ENCODE measurements around the gene MAPK1. TPM values are rescaled to one million over a fixed set of nuclear protein-coding genes. Genes with fewer than 3 reads are reported as not detected.

MAPK1 gene
- total RNA-seq, 6 donors from 2014 or later = 50.2 to 180 (median 65.9) TPM

DNA sequence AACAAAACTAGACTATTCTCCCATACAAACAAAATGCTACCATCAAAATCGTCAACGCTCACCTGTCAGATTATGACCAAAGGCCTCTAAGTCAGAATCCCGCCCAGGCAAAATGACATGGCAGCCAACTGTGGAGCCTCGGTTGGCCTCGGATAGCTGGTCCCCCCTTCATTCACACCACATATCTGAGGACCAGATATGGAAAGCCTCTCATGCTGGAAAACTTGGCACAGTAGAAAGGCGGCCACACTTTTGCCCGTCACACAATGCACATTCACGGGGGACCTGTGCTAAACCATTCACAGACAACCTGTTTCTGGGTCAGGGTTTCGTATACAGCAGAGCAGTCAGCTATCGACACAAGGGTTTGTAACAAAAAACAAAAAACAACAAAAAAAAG lies 11.2 kb downstream of the MAPK1 start:
- no peaks in the 10 kb centered on the region for H3K27me3 ChIP-seq
- H3K36me3 ChIP-seq = peaks cover 0 to 6% (median 3%) of the 10 kb centered on the region in 4 donors
- WGBS, 2 donors = 91 to 93% methylated on average over 10 of the region's 10 CpGs
- H3K4me1 ChIP-seq = peaks cover 53 to 79% (median 57%) of the 10 kb centered on the region in 4 donors
- H3K9me3 ChIP-seq = no peaks in the 10 kb centered on the region
- no peak overlapping the region for H3K4me3 ChIP-seq
- no peak for ATAC-seq (ENCODE audit: low FRiP score in 2 of 2)
- TF ChIP-seq EP300 (IDR thresholded peaks at IDR 0.05) (no peak), POLR2AphosphoS5 (IDR thresholded peaks at IDR 0.05) (no peak), POLR2A (IDR thresholded peaks at IDR 0.05) (no peak)
- TF ChIP-seq, protein P1, sequence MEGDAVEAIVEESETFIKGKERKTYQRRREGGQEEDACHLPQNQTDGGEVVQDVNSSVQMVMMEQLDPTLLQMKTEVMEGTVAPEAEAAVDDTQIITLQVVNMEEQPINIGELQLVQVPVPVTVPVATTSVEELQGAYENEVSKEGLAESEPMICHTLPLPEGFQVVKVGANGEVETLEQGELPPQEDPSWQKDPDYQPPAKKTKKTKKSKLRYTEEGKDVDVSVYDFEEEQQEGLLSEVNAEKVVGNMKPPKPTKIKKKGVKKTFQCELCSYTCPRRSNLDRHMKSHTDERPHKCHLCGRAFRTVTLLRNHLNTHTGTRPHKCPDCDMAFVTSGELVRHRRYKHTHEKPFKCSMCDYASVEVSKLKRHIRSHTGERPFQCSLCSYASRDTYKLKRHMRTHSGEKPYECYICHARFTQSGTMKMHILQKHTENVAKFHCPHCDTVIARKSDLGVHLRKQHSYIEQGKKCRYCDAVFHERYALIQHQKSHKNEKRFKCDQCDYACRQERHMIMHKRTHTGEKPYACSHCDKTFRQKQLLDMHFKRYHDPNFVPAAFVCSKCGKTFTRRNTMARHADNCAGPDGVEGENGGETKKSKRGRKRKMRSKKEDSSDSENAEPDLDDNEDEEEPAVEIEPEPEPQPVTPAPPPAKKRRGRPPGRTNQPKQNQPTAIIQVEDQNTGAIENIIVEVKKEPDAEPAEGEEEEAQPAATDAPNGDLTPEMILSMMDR (IDR thresholded peaks at IDR 0.05) = no peak
- H3K27ac ChIP-seq = peak overlapping the region in 1 of 4 donors; percentile 76
- DNase-seq = no peak

DNA sequence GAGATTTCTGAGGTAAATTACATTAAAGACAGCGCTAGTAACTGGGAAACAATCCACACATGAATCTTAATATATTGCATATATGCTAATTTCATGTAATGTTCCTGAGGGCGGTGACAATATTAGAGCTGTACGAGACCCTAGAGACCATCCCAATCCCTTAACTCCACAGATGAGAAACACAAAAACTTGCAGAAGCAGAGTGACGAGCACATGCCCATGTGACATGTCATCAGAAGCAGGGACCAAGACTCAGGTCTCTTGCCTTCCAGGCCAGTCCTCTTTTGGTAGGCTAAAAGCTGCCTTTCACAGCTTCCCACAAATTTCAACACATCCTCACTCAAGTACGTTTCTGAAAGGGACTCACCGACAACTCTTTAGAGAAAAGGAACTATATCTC lies 11.8 kb downstream of the MAPK1 start:
- Histone ChIP-seq H3K9me3 (no peaks in the 10 kb centered on the region), H3K27ac (peak overlapping the region in 1 of 4 donors; percentile 76), H3K36me3 (peaks cover 0 to 6% (median 3%) of the 10 kb centered on the region in 4 donors), H3K4me1 (peaks cover 48 to 74% (median 54%) of the 10 kb centered on the region in 4 donors), H3K27me3 (no peaks in the 10 kb centered on the region), H3K4me3 (no peak overlapping the region)
- ATAC-seq (ENCODE audit: low FRiP score in 2 of 2) (peak in 1 of 2 donors; percentile 38), DNase-seq (peak in 1 of 2 donors; percentile 53)
- TF ChIP-seq, protein P1 (IDR thresholded peaks at IDR 0.05) = no peak
- TF ChIP-seq EP300 (IDR thresholded peaks at IDR 0.05) (no peak), POLR2AphosphoS5 (IDR thresholded peaks at IDR 0.05) (no peak), POLR2A (IDR thresholded peaks at IDR 0.05) (no peak)
- WGBS, 2 donors = 54 to 72% methylated on average over 6 of the region's 6 CpGs

DNA sequence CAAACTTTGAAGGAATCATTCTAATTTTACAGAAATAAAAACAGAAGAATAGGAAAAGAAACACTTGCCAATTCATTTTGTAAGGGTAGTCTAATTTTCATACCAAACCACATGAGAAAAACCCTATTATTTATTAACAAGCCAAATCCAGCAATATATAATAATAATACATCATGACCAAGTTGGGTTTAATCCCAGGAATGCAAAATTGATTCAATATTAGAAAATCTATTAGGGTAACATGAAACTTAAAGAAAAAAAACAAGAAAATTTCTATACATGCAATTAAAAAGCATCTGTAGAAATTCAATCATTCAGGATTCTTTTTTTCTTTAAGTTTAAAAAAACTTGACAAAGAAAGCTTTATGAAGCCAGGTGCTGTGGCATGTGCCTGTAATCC lies 16.8 kb downstream of the MAPK1 start:
- Histone ChIP-seq H3K27me3 (no peaks in the 10 kb centered on the region), H3K4me1 (peaks cover 30 to 64% (median 45%) of the 10 kb centered on the region in 4 donors), H3K27ac (peak overlapping the region in 2 of 4 donors; percentile 67 to 71), H3K9me3 (no peaks in the 10 kb centered on the region), H3K4me3 (no peak overlapping the region), H3K36me3 (peaks cover 0 to 6% (median 3%) of the 10 kb centered on the region in 4 donors)
- DNase-seq = no peak
- no peak for TF ChIP-seq EP300 (IDR thresholded peaks at IDR 0.05)
- TF ChIP-seq, protein P1 (IDR thresholded peaks at IDR 0.05) = no peak
- TF ChIP-seq POLR2AphosphoS5 (IDR thresholded peaks at IDR 0.05) = no peak
- no peak for TF ChIP-seq POLR2A (IDR thresholded peaks at IDR 0.05)
- ATAC-seq (ENCODE audit: low FRiP score in 2 of 2) = no peak

DNA sequence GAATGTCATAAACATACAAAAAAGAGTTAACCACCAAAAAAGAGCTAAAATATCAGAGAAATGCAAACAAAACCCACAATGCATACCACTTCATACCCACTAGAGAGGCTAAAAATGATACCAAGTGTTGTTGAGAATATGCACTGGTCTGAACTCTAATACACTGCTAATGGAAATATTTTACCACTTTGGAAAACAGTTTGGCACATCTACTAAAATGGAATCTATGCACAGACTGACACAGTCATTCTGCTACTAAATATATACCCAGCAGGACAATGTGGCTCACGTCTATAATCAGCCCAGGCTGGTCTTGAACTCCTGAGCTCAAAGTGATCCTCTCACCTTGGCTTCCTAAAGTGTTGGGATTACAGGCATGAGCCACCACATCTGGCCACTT lies 18.0 kb downstream of the MAPK1 start:
- peak in 1 of 2 donors; percentile 69 for ATAC-seq (ENCODE audit: low FRiP score in 2 of 2)
- WGBS, 2 donors = 32 to 35% methylated on average over 1 of the region's 1 CpG
- peak overlapping the region; percentile 44 to 71 (median 64) for H3K27ac ChIP-seq

More for the DNA sequence above, 18.0 kb downstream of the MAPK1 start:
- Histone ChIP-seq H3K4me3 (no peak overlapping the region), H3K36me3 (peaks cover 0 to 6% (median 3%) of the 10 kb centered on the region in 4 donors), H3K27me3 (no peaks in the 10 kb centered on the region), H3K9me3 (no peaks in the 10 kb centered on the region), H3K4me1 (peaks cover 30 to 64% (median 45%) of the 10 kb centered on the region in 4 donors)
- TF ChIP-seq, protein P1 (IDR thresholded peaks at IDR 0.05) = no peak
- TF ChIP-seq POLR2AphosphoS5 (IDR thresholded peaks at IDR 0.05) (peak in 1 of 2 donors; percentile 2), EP300 (IDR thresholded peaks at IDR 0.05) (no peak), POLR2A (IDR thresholded peaks at IDR 0.05) (no peak)
- DNase-seq = no peak

Measured in upper lobe of left lung (tissue), 6 donors.